22Rv1 (cell line): Measurements from ENCODE around the gene GABARAP.

ENCODE experiments used
- H3K27ac ChIP-seq: fragments of 450-650 bp; 2 replicates; pipeline ENCODE4 v1.5.1; 2017
- ZFX ChIP-seq: fragments of 450-650 bp; IDR thresholded peaks from 2 replicates; pipeline ENCODE4 v1.6.1; 2017; ENCODE audit warnings: antibody characterized with exemption, borderline replicate concordance
- TF ChIP-seq, protein P1 (sequence below): fragments of 450-650 bp; IDR thresholded peaks from 2 replicates; pipeline ENCODE4 v1.5.1; 2017; ENCODE audit warnings: mild to moderate bottlenecking

The GABARAP gene

GRCh38 chr17:7223375-7223774, 18.9 kb downstream of the GABARAP start:
- H3K27ac ChIP-seq: peak overlapping the region; percentile 98
- no peak for TF ChIP-seq ZFX
- TF ChIP-seq, protein P1, sequence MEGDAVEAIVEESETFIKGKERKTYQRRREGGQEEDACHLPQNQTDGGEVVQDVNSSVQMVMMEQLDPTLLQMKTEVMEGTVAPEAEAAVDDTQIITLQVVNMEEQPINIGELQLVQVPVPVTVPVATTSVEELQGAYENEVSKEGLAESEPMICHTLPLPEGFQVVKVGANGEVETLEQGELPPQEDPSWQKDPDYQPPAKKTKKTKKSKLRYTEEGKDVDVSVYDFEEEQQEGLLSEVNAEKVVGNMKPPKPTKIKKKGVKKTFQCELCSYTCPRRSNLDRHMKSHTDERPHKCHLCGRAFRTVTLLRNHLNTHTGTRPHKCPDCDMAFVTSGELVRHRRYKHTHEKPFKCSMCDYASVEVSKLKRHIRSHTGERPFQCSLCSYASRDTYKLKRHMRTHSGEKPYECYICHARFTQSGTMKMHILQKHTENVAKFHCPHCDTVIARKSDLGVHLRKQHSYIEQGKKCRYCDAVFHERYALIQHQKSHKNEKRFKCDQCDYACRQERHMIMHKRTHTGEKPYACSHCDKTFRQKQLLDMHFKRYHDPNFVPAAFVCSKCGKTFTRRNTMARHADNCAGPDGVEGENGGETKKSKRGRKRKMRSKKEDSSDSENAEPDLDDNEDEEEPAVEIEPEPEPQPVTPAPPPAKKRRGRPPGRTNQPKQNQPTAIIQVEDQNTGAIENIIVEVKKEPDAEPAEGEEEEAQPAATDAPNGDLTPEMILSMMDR: no peak

- TF ChIP-seq ZFX: no peak
- TF ChIP-seq, protein P1: no peak
- H3K27ac ChIP-seq: peak overlapping the region; percentile 98
Observed at GRCh38 chr17:7222972-7223292, 19.3 kb downstream of the GABARAP start.

DNA sequence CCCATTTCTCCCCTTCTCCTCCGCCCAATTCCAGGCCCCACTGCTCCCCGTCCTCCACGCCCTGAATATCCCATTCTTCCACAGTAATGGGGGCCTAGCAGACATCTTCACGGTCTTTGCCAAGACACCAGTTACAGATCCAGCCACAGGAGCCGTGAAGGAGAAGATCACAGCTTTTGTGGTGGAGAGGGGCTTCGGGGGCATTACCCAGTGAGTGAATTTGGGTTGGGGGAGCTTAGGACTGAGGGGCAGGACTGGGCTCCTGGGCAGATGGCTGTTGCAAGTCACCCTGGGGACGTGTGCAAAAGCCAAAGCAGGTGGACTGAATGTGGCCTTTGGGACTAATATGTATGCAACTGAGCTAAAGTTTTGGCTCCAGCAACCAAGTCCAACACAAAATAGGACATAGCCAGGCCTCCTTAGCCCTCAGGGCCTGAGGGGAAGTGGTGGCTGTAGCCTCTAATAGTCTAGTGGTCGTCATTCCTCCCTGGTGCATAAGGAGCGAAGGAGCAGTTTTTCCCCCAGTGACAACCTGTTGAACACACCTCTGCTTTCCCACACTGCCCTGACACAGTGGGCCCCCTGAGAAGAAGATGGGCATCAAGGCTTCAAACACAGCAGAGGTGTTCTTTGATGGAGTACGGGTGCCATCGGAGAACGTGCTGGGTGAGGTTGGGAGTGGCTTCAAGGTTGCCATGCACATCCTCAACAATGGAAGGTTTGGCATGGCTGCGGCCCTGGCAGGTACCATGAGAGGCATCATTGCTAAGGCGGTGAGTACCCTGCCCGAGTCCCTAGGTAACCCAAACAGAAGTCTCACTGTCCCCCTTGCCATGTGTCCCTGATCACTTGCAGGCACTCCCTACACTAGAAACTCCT, 19.9 kb downstream of the GABARAP start:
- peak overlapping the region; percentile 98 for H3K27ac ChIP-seq
- TF ChIP-seq ZFX: no peak
- TF ChIP-seq, protein P1: no peak

DNA sequence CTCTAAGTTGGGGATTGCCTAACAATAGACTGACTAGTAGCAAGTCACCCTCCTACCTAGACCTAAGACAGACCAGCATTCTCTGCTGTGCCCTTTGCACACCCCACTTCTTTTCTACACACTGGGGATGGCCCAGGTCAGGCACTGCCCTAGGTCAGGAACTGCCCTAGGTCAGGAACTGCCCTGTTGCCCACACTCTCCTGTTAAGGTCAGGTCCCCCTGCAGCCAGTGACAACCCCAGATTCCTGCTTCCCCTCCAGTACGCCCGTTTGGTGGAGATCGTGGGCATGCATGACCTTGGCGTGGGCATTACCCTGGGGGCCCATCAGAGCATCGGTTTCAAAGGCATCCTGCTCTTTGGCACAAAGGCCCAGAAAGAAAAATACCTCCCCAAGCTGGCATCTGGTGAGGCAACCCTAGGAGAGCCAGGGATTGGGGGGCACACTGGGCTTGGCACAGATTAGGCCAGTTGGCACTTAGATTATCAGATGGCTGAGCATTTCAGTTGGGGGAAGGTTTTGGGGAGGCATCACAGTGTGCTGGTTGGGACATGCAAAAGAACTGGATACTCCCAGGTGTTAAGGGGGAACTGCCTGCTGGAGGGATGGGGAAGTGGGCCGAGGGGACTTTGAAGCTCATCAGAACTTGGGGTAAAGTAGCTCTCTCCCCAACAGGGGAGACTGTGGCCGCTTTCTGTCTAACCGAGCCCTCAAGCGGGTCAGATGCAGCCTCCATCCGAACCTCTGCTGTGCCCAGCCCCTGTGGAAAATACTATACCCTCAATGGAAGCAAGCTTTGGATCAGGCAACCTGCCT, 20.8 kb downstream of the GABARAP start:
- no peak for TF ChIP-seq ZFX
- TF ChIP-seq, protein P1: no peak

DNA sequence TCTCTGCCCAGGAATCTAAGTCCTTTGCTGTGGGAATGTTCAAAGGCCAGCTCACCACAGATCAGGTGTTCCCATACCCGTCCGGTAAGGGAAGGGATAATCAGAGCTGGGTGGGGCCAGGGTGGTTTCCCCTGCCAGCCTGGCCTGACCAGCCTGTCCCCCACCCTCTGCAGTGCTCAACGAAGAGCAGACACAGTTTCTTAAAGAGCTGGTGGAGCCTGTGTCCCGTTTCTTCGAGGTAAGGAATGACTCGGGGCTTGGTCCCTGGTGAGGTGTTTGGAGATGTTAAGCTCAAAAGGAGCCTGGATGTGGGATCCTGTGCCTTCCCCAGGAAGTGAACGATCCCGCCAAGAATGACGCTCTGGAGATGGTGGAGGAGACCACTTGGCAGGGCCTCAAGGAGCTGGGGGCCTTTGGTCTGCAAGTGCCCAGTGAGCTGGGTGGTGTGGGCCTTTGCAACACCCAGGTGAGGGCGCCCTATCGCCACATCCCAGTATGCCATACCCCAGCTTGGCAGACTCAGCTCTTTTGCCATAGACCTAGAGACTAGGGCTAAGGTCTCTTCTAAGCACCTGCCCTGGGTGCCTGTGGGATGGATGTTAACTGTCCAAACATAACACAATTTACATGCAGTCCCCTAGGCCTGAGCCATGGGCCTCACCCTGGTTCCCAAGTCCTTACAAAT, 21.5 kb downstream of the GABARAP start:
- TF ChIP-seq ZFX: no peak
- TF ChIP-seq, protein P1: peak; percentile 72
- peak overlapping the region; percentile 98 for H3K27ac ChIP-seq

More for the DNA sequence above, 20.8 kb downstream of the GABARAP start:
- H3K27ac ChIP-seq: peak overlapping the region; percentile 98

- TF ChIP-seq ZFX: no peak
- TF ChIP-seq, protein P1: no peak
- peak within 1 kb of the TSS; percentile 98 for H3K27ac ChIP-seq
Observed at GRCh38 chr17:7219812-7220592, 22.2 kb downstream of the GABARAP start, which contains the start of the genes ACADVL and DLG4. ACADVL (plus strand) TSS chr17:7219938; CDS start chr17:7219985, 47 bp downstream. DLG4 (minus strand) TSS chr17:7219836.
